PC-9 (cell line): ENCODE data around the gene SMARCA4.
"Not testable (repeated sequence)": the region's sequence is repeated elsewhere in the genome, so short reads cannot be mapped to it uniquely, and the experiment has no call there.

ENCODE experiments used
- CTCF ChIP-seq: fragments of 200-600 bp; sonication (generic); conservative IDR thresholded peaks from 2 replicates; pipeline ENCODE4 v1.6.1; 2017; ENCODE audit warnings: mixed run types, antibody characterized with exemption, mild to moderate bottlenecking, moderate library complexity
- EZH2 ChIP-seq: fragments of 200-600 bp; sonication (generic); IDR thresholded peaks from 2 replicates; pipeline ENCODE4 v1.8.0; 2017; ENCODE audit warnings: antibody characterized with exemption, low read depth

- not testable (repeated sequence) for TF ChIP-seq CTCF, EZH2
These were observed 142.8 kb downstream of the SMARCA4 start for GRCh38 chr19:11103667-11104066.
